Measurements from ENCODE around the gene CRTC2. TPM values are rescaled to one million over a fixed set of nuclear protein-coding genes. Genes with fewer than 3 reads are reported as not detected.
A peak's percentile ranks its signal among the peaks of the same experiment; 100 is the strongest.

Gene CRTC2
- total and polyA plus RNA-seq, 9 of the 15 experiments (the other 6 are each of a cell fraction or from before 2014, with no cell fraction given): 2.7 to 26.4 (median 10.2) TPM

DNA sequence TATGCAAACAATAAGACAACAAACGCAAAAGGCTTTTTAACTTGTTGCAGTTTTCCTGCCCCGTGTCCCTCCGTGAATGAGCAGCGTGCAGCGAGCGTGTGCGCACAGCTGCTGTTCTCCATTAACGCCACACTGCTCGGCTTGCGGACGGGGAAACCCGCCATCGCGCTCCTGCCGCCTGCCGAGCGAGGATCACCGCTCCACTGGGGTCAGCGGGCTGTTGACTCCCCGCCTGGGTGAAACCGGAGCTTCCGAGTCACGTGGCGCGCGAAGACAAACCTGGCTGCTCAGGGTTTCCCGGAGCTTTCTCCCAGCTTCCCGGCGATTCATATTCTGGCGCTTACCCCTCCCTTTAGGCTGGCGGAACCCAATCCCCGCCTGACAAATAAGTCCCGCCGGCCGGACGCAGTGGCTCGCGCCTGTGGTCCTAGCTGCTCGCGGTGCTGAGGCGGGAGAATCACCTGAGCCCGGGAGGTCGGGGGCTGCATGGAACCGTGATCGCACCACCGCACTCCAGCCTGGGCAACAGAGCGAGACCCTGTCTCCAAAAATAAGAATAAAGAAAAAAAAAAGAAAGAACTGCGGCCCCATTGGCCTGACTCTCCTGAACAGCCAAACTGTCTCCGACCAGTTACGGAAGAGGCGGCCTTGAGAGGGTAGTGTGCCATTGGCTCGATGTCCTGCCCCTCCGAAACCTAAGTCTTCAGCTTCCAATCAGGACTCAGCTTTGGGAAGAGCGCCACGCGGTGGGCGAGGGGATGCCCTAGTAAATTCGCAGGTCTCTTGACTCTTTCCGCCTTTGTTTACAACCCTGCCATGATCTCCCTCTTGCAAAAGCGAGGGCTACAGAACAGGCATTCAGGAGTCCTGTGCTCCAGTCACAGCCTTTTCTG, 8.9 kb upstream of the CRTC2 start, which contains the start of gene CREB3L4 (continued):
- TF ChIP-seq KLF16 (IDR thresholded peaks at IDR 0.05) (no peak), ESRRA (IDR thresholded peaks at IDR 0.05; ENCODE audit: borderline replicate concordance, low read depth) (peak; percentile 11; the same call in 1 of the 2 replicates), GTF2A2 (tag; IDR thresholded peaks at IDR 0.05) (no peak), ZNF445 (CRISPR knock-in tag; IDR thresholded peaks at IDR 0.05; ENCODE audit: low read depth) (no peak), SMARCE1 (IDR thresholded peaks at IDR 0.05) (peak; percentile 60), POU5F1 (IDR thresholded peaks at IDR 0.05; ENCODE audit: borderline replicate concordance, low read depth, low read length, partially characterized antibody) (no peak), ZNF57 (CRISPR knock-in tag; IDR thresholded peaks at IDR 0.05) (no peak), NCOA1 (IDR thresholded peaks at IDR 0.05; ENCODE audit: low read depth) (no peak), ZNF79 (CRISPR knock-in tag; IDR thresholded peaks at IDR 0.05; ENCODE audit: low read depth) (no peak)
- TF ChIP-seq, protein P1, sequence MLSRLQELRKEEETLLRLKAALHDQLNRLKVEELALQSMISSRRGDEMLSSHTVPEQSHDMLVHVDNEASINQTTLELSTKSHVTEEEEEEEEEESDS (CRISPR knock-in tag; IDR thresholded peaks at IDR 0.05): no peak
- TF ChIP-seq, protein P2, sequence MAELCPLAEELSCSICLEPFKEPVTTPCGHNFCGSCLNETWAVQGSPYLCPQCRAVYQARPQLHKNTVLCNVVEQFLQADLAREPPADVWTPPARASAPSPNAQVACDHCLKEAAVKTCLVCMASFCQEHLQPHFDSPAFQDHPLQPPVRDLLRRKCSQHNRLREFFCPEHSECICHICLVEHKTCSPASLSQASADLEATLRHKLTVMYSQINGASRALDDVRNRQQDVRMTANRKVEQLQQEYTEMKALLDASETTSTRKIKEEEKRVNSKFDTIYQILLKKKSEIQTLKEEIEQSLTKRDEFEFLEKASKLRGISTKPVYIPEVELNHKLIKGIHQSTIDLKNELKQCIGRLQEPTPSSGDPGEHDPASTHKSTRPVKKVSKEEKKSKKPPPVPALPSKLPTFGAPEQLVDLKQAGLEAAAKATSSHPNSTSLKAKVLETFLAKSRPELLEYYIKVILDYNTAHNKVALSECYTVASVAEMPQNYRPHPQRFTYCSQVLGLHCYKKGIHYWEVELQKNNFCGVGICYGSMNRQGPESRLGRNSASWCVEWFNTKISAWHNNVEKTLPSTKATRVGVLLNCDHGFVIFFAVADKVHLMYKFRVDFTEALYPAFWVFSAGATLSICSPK (IDR thresholded peaks at IDR 0.05; ENCODE audit: borderline replicate concordance): no peak
- TF ChIP-seq, protein P3, sequence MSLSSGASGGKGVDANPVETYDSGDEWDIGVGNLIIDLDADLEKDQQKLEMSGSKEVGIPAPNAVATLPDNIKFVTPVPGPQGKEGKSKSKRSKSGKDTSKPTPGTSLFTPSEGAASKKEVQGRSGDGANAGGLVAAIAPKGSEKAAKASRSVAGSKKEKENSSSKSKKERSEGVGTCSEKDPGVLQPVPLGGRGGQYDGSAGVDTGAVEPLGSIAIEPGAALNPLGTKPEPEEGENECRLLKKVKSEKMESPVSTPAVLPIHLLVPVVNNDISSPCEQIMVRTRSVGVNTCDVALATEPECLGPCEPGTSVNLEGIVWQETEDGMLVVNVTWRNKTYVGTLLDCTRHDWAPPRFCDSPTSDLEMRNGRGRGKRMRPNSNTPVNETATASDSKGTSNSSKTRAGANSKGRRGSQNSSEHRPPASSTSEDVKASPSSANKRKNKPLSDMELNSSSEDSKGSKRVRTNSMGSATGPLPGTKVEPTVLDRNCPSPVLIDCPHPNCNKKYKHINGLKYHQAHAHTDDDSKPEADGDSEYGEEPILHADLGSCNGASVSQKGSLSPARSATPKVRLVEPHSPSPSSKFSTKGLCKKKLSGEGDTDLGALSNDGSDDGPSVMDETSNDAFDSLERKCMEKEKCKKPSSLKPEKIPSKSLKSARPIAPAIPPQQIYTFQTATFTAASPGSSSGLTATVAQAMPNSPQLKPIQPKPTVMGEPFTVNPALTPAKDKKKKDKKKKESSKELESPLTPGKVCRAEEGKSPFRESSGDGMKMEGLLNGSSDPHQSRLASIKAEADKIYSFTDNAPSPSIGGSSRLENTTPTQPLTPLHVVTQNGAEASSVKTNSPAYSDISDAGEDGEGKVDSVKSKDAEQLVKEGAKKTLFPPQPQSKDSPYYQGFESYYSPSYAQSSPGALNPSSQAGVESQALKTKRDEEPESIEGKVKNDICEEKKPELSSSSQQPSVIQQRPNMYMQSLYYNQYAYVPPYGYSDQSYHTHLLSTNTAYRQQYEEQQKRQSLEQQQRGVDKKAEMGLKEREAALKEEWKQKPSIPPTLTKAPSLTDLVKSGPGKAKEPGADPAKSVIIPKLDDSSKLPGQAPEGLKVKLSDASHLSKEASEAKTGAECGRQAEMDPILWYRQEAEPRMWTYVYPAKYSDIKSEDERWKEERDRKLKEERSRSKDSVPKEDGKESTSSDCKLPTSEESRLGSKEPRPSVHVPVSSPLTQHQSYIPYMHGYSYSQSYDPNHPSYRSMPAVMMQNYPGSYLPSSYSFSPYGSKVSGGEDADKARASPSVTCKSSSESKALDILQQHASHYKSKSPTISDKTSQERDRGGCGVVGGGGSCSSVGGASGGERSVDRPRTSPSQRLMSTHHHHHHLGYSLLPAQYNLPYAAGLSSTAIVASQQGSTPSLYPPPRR (CRISPR knock-in tag; IDR thresholded peaks at IDR 0.05; ENCODE audit: borderline replicate concordance): no peak; the same call in 1 of the 2 replicates
- TF ChIP-seq, protein P4, sequence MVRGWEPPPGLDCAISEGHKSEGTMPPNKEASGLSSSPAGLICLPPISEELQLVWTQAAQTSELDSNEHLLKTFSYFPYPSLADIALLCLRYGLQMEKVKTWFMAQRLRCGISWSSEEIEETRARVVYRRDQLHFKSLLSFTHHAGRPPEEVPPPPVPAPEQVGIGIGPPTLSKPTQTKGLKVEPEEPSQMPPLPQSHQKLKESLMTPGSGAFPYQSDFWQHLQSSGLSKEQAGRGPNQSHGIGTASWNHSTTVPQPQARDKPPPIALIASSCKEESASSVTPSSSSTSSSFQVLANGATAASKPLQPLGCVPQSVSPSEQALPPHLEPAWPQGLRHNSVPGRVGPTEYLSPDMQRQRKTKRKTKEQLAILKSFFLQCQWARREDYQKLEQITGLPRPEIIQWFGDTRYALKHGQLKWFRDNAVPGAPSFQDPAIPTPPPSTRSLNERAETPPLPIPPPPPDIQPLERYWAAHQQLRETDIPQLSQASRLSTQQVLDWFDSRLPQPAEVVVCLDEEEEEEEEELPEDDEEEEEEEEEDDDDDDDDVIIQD (CRISPR knock-in tag; IDR thresholded peaks at IDR 0.05): no peak
- TF ChIP-seq, protein P5, sequence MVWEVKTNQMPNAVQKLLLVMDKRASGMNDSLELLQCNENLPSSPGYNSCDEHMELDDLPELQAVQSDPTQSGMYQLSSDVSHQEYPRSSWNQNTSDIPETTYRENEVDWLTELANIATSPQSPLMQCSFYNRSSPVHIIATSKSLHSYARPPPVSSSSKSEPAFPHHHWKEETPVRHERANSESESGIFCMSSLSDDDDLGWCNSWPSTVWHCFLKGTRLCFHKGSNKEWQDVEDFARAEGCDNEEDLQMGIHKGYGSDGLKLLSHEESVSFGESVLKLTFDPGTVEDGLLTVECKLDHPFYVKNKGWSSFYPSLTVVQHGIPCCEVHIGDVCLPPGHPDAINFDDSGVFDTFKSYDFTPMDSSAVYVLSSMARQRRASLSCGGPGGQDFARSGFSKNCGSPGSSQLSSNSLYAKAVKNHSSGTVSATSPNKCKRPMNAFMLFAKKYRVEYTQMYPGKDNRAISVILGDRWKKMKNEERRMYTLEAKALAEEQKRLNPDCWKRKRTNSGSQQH (CRISPR knock-in tag; IDR thresholded peaks at IDR 0.05): 0 out of 2 replicates have a peak, but pooled peaks have one; percentile 60

All from K562 (cell line).